HG03432 (cell line): ENCODE data around the gene WSCD2.

Source experiments
- ATAC-seq: cut with Tn5 transposase; IDR thresholded peaks from one replicate; pipeline ENCODE4 v1.9.1; 2021; ENCODE audit warnings: mild to moderate bottlenecking, moderate library complexity; ENCODE audit not compliant: unreplicated experiment

WSCD2 gene

DNA sequence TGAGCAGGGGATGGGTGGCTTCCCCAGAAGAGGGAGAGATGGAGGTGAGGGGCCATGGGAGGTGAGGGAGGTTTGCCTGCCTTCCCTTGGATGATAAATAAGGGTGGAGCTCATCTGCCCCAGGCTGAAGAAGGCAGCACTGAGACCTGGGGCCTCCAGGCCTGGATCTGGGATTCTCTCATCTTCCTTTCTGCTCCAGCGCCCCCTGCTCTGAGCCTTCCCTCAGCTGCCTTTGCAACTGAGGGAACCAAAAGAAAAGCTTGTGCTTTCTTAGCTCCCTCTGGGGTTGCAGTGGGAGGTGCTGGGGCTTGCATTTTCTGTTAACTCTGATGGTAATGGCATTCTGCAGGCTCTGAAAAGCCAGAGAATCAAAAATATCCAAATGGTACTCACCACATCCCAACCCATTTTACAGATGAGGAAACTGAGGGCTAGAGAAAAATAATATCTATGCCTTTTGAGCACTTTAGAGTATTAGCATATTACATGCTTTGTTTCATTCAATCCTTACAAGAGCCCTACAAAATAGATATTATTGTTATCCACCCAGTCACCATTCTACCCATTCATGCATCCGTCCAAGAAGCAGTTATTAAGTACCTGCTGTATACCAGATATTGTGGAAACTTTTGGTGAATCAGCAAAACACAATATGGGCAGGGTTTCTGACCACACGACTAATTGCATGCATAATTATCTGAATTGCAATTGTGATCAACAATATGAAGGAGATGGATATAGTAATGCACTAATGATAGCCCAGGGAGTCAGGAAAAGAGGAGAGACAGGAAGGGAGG is 102.2 kb downstream of the WSCD2 start:
- ATAC-seq: no peak

DNA sequence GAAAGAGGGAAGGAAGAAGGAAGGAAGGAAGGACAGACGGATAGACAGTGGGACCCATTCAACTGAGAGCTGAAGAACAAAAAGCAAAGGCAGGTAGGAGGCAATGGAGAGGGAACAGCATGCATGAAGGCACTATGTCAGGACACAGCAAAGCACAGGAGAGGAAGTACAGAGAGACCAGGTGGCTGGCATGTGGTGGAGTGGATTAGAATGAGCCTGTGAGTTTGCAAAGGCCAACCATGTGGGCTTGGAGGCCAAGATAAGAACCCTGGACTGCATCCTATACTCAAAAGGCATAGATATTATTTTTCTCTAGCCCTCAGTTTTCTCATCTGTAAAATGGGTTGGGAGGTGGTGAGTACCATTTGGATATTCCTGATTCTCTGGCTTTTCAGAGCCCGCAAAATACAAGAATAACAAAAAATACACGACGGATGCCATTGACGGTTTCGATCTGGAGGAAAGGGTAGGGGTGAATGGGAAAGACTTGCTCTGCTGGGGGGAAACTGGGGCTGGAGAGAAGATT is 102.9 kb downstream of the WSCD2 start:
- ATAC-seq: no peak

DNA sequence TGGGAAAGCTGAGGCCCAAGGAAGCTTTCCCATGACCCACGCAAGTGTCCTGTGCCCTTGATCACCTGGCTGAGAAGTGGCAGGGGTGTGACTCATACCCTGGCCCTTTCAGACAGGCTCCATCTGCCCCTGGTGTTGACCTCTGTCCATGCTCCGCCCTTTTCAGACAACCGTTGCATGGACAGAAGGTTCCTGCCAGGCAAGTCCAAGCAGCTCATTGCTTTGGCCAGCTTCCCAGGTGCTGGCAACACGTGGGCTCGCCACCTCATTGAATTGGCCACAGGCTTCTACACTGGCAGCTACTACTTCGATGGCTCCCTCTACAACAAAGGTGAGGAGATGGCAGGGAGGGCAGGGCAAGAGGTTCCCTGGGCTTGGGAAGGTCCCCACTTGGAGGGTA is 103.5 kb downstream of the WSCD2 start:
- no peak for ATAC-seq

DNA sequence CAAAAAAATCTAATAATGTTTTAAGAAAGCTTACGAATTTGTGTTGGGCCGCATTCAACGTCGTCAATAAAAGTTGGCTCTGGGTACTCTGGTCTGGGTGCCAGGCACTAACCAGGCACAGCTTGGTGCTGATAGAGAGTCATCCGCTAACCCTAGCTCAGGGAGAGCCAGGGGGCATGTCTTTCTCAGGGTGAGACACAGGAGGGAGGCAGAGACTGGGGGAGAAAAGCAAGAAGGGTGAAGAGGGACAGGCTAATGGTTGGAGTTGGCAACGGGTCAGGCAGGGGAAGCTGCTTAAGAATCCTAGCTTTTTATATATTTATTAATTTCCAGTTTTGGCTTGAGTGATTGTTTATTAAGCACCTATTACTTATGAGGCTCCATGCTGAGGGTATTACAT is 105.1 kb downstream of the WSCD2 start:
- ATAC-seq: no peak

- no peak for ATAC-seq
Measured at GRCh38 chr12:108235197-108235984, 106.3 kb downstream of the WSCD2 start.

- no peak for ATAC-seq
Measured at GRCh38 chr12:108235985-108236263, 106.8 kb downstream of the WSCD2 start.

DNA sequence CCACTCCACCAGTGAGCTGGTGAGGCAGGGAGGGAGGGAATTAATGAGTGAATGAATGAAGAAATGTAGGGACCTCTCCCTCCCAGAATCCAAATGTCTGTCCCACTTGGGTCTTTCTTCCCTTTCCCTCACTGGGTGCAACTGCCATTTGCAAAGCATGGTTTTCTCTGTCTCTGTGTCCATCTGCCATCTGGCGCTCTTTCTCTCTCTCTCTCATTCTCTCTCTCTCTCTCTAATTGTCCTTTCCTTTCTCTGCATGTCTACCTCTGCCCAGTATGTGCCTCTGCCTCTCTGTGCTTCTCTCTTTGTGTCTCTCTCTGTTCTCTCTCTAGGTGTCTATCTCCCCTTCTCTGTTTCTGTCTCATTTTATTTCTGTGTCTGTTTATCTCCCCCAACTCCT is 107.3 kb downstream of the WSCD2 start:
- no peak for ATAC-seq

GRCh38 chr12:108237272-108237671 is 108.2 kb downstream of the WSCD2 start:
- no peak for ATAC-seq

- ATAC-seq: no peak
Measured at GRCh38 chr12:108238474-108238873, 109.4 kb downstream of the WSCD2 start.

DNA sequence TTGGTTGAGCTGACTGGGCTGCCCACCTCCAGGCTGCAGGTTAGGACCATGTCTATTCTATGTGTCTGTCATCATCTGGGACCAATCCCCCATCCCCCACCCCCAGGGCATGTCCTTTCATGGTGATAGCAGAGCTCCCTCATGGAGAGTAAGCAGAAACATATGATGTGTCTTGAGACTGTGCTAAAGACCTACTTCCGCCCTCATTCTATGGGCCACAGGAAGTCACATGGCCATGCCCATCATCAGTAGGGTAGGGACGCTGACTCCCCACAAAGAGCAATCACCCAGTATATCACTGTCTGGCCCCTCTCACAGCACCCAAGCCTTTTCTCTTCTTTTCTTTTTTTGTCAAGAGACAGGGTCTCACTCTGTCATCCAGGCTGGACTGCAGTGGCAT is 110.3 kb downstream of the WSCD2 start:
- ATAC-seq: no peak

DNA sequence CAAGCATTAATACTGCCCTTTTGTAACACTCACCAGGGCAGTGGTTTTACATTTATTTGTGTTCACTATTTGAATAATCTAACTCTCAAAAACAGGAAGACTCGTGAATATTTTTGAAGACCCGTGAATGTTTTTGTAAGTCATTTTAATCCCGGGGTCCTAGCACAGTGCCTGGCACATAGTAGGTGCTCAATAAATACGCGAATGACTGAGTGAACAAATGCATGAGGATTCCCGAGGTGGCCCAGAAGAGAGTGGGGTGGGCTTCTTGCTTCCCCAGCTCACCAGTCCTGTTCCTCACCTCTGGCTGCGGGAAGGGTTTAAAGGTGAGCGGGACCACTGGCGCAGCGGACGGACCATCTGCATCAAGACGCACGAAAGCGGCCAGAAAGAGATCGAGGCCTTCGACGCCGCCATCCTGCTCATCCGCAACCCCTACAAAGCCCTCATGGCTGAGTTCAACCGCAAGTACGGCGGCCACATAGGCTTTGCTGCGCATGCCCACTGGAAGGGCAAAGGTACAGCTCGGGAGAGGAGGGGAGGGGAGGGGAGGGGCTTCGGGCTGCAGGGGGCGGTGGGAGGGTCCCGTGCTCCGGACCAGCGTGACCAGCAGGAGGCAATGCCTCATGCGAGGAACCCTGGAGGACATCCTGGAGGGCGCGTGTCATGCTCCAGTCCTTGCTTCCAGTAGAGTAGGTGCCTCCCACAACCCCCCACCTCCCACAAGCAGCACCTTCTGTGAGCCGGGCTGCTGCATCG is 111.1 kb downstream of the WSCD2 start:
- no peak for ATAC-seq

DNA sequence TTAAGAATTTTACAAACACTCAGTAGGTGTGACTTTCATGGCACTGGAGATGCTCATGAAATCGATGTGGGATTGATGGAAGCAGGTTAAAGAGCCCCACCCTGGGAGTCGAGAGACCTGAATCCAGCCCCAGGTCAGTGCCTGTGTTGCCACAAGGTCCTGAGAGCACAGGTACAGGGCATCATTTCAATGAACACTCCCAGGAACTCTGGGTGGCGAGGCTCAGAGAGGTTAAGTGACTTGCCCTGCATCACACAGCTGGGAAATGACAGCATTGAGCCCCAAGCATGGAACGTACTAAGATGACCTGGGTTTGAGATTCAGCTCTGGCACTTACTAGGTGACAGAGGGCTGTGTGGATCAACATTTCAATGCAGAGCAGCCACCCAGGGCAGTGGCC is 111.8 kb downstream of the WSCD2 start:
- ATAC-seq: no peak

DNA sequence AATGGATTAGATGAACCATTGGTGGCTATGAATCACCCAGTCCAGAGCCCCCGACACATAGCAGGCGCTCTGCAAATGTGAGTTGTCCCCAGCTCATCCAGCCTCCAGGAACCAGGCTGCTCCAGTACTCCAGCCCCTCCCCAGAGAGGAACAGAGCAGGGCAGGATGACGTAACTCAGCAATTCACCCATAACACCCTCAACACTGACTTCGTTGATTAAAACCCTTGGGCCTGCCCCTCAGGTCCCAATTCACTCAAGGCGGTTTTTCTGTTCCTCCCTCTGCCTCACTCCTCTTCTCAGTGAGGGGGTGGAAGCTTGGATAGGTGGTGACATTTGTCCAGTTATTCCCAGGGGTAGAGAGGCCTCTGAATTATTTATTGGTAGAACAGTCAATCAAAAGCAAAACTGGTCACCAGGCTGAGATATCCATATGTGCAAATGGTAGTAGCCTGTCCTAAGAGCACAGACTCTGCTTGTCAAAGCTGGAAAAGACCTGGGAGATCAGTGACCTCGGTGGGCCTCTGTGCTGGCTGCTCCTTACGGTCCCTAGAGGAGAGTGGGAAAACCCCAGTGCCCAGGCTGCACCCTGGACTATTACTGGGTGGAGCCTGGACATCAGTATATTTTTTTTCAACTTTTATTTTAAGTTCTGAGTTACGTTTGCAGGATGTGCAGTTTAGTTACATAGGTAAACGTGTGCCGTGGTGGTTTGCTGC is 113.1 kb downstream of the WSCD2 start:
- no peak for ATAC-seq

DNA sequence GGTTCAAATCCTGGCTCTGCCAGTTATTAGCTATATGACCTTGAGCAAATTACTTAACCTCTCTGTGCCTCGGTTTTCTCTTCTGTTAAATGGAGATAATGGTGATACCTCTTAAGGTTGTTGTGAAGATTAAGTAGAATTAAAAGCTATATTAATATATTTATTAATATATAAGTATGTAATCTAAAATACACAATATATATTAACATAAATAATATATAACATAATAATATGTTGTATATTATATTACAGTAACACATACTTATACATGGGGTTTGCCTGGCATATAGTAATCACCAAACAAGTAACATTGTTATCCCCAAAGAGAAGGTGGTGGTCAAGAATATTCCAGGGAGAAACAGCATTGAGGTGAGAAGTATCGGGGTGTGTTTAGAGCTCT is 118.0 kb downstream of the WSCD2 start:
- ATAC-seq: no peak

DNA sequence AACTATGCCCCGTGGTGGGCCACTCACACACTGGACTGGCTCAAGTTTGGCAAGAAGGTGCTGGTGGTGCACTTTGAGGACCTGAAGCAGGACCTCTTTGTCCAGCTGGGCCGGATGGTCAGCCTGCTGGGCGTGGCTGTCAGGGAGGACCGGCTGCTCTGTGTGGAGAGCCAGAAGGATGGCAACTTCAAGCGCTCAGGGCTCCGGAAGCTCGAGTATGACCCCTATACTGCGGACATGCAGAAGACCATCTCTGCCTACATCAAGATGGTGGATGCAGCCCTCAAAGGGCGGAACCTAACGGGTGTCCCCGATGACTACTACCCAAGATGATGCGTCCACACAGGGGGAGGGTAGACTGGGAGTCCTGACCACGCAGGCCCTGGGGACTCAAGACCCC is 118.9 kb downstream of the WSCD2 start:
- ATAC-seq: no peak

DNA sequence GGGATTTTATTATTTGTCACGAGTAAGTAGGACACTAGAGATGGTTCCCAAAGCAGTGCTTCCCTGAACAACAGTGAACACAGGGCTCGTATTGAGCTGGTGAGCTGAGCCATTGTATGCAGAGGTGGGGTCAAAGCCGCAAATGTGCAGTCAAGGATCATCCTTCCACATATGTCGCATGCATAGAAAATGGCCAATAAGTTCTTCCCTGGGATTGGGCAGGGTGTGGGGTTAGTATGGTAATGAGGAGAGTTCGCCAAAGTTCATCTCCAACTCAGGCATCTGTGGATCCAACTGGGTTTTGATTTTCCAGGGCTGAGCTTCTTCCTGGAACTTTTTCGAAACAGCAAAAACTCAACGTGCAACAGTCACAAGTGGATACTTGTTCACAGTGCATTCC is 123.4 kb downstream of the WSCD2 start:
- ATAC-seq: no peak

DNA sequence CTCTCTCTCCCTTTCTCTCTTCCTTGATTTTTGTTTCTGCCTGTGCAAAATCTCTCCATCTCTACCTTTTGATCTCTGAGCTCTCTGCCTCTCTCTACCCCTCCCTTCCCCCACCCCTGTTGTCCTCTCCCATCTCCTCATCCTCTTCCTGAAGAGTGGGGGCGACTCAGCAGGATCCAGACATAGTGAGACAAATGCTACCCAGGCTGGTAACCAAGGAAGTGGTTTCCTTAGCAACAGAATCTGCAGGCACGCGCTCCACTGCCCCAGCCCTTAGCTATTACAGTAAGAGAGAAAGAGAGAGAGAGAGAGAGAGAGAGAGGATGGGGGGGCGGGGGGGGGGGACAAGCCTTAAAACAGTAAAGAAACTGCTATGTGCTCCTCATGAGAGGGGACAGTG is 124.5 kb downstream of the WSCD2 start:
- ATAC-seq: no peak

DNA sequence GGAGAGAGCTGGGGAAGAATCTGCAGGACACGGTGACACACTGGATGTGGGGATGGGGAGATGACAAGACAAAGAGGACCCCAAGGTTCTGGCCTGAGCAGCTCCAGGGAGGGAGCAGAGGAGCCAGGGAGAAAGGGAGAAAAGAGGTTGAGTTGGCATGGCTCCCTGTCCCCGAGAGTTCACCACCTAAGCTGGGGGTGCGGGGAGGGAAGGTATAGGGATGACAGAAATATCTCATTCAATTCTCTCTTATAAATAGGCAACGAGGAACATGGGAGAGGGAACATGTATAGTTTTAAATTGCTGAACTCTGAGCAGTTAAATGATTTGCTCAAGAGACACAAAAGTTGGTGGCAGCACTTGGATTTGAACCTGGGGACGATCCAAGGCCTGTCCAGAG is 124.9 kb downstream of the WSCD2 start:
- ATAC-seq: no peak

GRCh38 chr12:108254517-108255251 is 125.6 kb downstream of the WSCD2 start:
- no peak for ATAC-seq

DNA sequence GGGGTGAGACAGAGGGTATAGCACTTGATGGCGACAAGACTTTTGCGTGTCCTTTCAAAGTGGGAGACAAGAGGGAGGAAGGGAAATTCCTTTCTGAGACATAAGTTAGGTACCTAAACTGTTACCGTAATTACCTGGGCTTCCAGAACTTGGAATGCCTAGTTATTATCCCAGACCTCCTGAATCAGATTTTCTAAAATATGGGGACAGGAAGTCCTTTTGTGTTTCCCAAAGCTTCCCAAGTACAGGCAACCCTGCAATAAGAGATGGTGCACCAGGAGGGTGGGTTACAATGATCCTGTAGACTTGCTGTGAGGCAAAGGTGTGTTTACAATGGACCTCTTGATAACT is 126.1 kb downstream of the WSCD2 start:
- no peak for ATAC-seq
